BE2C (cell line): ENCODE data around the gene ERP44.

ENCODE experiments used
- DNase-seq: peaks from one replicate; pipeline ENCODE4 v3.0.0-alpha.2; 2020
- H3K27me3 ChIP-seq: fragments of 250-450 bp; sonication (Bioruptor Pico); 2 replicates; pipeline ENCODE4 v1.5.1; 2020; ENCODE audit warnings: mild to moderate bottlenecking
- H3K36me3 ChIP-seq: fragments of 250-450 bp; sonication (Bioruptor Pico); 2 replicates; pipeline ENCODE4 v1.5.1; 2020; ENCODE audit warnings: mild to moderate bottlenecking
- H3K4me1 ChIP-seq: fragments of 250-450 bp; sonication (Bioruptor Pico); 2 replicates; pipeline ENCODE4 v1.5.1; 2020
- H3K4me3 ChIP-seq: 2 replicates; pipeline ENCODE4 v1.5.1; 2011; ENCODE audit warnings: low read depth, low read length
- H3K9me3 ChIP-seq: fragments of 250-450 bp; sonication (Bioruptor Pico); 2 replicates; pipeline ENCODE4 v1.5.1; 2020
- TF ChIP-seq, protein P1 (sequence below): IDR thresholded peaks from 2 replicates; pipeline ENCODE4 v1.5.1; 2012; ENCODE audit warnings: mild to moderate bottlenecking, low read depth, low read length

Gene ERP44

DNA sequence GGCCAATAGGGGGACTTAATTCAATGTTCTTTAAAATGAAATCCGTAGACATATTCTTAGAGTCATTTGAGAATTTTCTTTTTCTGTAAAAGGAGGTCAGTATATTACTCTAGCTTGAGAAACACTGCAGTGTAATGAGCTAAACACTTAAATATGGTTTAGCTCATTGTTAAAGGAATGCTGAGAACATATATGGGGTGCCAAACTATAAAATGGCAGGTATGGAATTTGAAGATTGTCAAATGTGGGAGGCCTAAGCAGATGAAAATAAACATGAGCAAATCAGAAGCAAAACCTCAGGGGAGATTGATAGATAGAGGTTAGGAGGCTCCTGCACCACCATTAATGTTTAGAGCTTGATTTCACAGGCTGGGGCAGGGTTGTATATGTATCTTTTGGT, 134.5 kb downstream of the ERP44 start:
- Histone ChIP-seq H3K36me3 (peaks cover 2% of the 10 kb centered on the region; the same call in 1 of the 2 replicates), H3K4me3 (no peak overlapping the region), H3K27me3 (no peaks in the 10 kb centered on the region), H3K9me3 (no peaks in the 10 kb centered on the region), H3K4me1 (no peaks in the 10 kb centered on the region)
- TF ChIP-seq, protein P1, sequence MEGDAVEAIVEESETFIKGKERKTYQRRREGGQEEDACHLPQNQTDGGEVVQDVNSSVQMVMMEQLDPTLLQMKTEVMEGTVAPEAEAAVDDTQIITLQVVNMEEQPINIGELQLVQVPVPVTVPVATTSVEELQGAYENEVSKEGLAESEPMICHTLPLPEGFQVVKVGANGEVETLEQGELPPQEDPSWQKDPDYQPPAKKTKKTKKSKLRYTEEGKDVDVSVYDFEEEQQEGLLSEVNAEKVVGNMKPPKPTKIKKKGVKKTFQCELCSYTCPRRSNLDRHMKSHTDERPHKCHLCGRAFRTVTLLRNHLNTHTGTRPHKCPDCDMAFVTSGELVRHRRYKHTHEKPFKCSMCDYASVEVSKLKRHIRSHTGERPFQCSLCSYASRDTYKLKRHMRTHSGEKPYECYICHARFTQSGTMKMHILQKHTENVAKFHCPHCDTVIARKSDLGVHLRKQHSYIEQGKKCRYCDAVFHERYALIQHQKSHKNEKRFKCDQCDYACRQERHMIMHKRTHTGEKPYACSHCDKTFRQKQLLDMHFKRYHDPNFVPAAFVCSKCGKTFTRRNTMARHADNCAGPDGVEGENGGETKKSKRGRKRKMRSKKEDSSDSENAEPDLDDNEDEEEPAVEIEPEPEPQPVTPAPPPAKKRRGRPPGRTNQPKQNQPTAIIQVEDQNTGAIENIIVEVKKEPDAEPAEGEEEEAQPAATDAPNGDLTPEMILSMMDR: no peak
- no peak for DNase-seq

DNA sequence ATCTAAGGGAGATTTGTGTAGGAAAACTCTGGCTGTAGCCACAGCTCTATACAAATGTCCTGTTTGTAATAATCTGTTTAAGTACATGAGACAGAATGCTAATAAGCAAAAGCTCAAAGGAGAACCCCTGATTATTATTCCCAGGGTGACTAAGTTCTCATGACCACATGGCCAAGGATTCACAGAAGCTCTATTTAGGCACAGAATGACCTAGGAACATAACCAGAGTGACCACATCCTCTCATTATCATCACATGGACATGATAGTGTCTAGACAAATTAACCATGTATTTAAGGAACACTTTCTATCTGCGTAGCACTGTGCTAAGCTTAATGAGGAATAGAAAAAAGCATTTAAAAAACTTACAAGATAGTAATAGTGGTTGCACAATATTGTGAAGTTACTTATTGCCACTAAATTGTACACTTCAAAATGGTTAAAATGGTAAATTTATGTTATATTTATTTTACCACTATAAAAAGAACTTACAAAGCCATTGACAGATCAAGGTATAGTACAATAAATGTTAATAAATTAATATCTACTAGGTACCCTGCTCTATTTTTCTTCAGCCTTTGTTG, 136.0 kb downstream of the ERP44 start:
- H3K27me3 ChIP-seq: no peaks in the 10 kb centered on the region
- no peak overlapping the region for H3K4me3 ChIP-seq
- TF ChIP-seq, protein P1: no peak
- no peaks in the 10 kb centered on the region for H3K9me3 ChIP-seq
- H3K36me3 ChIP-seq: no peaks in the 10 kb centered on the region
- DNase-seq: no peak
- H3K4me1 ChIP-seq: no peaks in the 10 kb centered on the region

DNA sequence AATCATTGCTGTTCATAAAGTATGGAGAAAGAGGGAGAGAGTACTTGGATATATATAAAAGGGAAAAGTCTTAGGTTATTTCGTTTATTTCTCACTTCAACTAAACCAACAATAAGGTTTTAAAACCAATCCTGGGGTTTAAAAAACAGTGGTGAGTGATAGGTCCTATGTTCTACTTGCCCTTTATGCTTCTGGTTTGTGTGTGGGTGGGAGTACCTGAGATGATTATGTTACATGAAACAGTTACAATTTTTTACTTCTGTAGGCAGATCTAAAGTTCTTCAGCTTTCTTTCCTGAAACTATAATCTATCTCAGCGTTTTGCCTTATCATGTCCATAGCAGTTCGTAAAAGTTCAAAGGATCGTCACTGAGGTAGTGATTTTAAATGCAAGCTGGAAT, 143.2 kb downstream of the ERP44 start:
- DNase-seq: no peak
- no peak overlapping the region for H3K4me3 ChIP-seq
- no peaks in the 10 kb centered on the region for H3K4me1 ChIP-seq
- TF ChIP-seq, protein P1: no peak
- H3K27me3 ChIP-seq: no peaks in the 10 kb centered on the region
- no peaks in the 10 kb centered on the region; the same call in 1 of the 2 replicates for H3K36me3 ChIP-seq
- no peaks in the 10 kb centered on the region for H3K9me3 ChIP-seq

DNA sequence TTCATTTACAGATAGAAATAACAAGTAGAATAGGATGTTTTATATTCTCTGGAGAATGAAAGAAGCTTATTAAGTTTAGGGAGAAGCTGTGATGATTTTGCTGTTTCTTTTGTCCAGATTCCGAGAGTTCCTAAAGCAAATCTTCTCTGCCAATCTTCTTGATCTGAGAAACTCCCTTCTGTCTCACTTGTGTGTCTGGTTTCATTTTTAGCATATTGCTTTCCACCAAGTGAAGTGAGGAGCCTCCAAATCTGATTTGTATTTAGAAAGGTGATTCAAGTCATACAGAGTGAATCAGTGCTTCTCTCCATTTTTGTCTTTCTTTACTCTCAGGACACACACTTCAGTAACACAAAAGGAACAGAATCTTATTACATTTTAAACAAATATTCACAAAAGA, 144.0 kb downstream of the ERP44 start:
- Histone ChIP-seq H3K4me1 (no peaks in the 10 kb centered on the region), H3K9me3 (no peaks in the 10 kb centered on the region), H3K4me3 (no peak overlapping the region), H3K36me3 (no peaks in the 10 kb centered on the region; the same call in 1 of the 2 replicates), H3K27me3 (no peaks in the 10 kb centered on the region)
- DNase-seq: no peak
- TF ChIP-seq, protein P1: no peak

DNA sequence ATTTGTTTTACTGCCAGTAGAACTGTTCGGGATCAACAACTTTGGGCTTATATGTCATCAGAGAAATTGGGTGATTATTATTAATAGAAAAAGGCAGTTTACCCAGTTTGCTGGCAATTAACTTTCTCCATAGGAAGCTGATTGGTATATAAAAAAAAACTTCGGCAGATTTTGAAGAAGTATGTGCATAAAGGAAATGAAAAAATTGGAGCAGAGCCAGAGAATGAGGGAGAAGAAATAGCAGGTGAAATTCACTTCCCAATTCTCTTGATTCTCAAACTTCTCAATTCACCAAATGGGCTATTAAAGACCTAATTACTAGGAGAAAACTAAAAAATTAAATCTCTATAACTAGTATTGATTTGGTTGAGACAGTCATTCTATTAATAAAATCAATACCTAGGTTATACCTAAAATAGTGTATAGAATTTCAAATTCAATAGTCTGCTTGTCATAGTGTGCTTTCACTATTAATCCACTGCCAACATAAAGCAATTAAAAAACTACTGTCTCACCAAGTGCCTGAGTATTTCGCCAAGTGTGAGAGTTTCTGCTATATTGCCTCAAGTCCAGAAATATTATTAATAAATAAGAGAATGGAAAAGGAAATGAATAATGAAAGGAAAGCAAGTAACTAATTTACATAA, 144.8 kb downstream of the ERP44 start:
- H3K4me3 ChIP-seq: no peak overlapping the region
- no peaks in the 10 kb centered on the region for H3K9me3 ChIP-seq
- H3K4me1 ChIP-seq: no peaks in the 10 kb centered on the region
- no peaks in the 10 kb centered on the region for H3K27me3 ChIP-seq
- no peak for DNase-seq
- no peaks in the 10 kb centered on the region; the same call in 1 of the 2 replicates for H3K36me3 ChIP-seq
- TF ChIP-seq, protein P1: no peak

DNA sequence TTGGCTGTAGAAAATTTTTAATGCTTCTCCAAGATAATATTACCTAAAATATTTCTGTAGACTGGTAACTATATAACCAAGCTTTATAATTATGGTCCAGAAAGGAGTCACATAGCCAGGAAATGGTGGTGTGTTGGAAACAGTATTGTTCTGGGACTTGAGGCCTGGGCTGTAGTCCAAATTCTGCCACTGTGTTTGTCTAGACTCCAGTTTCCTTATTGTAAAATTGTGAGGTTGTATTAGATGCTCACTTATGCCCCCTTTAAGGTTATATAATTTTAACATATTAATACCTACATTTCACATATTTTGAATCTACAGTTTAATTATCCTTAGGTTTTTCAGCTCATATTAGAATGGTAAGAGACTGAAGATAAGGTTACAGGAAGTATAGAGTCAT, 149.9 kb downstream of the ERP44 start:
- no peak for DNase-seq

More for the DNA sequence above, 149.9 kb downstream of the ERP44 start:
- Histone ChIP-seq H3K36me3 (no peaks in the 10 kb centered on the region; the same call in 1 of the 2 replicates), H3K4me1 (no peaks in the 10 kb centered on the region), H3K27me3 (no peaks in the 10 kb centered on the region), H3K9me3 (no peaks in the 10 kb centered on the region), H3K4me3 (no peak overlapping the region)
- TF ChIP-seq, protein P1: no peak
